HG02973 (cell line): ENCODE data around the gene PCSK1N.

Experiments used
- ATAC-seq: cut with Tn5 transposase; IDR thresholded peaks from one replicate; pipeline ENCODE4 v1.9.1; 2021; ENCODE audit warnings: moderate library complexity; ENCODE audit not compliant: unreplicated experiment

Gene PCSK1N

GRCh38 chrX:48791063-48791820 is 44.2 kb downstream of the PCSK1N start:
- no peak for ATAC-seq

- no peak for ATAC-seq
These were observed 44.9 kb downstream of the PCSK1N start for GRCh38 chrX:48790477-48790876.

GRCh38 chrX:48789366-48790220 is 45.8 kb downstream of the PCSK1N start:
- no peak for ATAC-seq

GRCh38 chrX:48787505-48788443 is 47.6 kb downstream of the PCSK1N start:
- no peak for ATAC-seq

GRCh38 chrX:48786825-48787504 is 48.4 kb downstream of the PCSK1N start:
- no peak for ATAC-seq

- ATAC-seq, result no peak
These were observed 49.0 kb downstream of the PCSK1N start, which contains the start of gene GATA1 for GRCh38 chrX:48786341-48786800. GATA1 (plus strand) TSS chrX:48786590; CDS start chrX:48791110, 4,520 bp downstream.

- no peak for ATAC-seq
These were observed 49.7 kb downstream of the PCSK1N start for GRCh38 chrX:48785540-48786214.

GRCh38 chrX:48785186-48785539 is 50.2 kb downstream of the PCSK1N start:
- ATAC-seq, result no peak

- ATAC-seq, result no peak
These were observed 50.7 kb downstream of the PCSK1N start for GRCh38 chrX:48784726-48785125.

- no peak for ATAC-seq
These were observed 52.6 kb downstream of the PCSK1N start for GRCh38 chrX:48782795-48783194.

- ATAC-seq, result no peak
These were observed 53.2 kb downstream of the PCSK1N start for GRCh38 chrX:48782216-48782615.

- ATAC-seq, result no peak
These were observed 53.7 kb downstream of the PCSK1N start for GRCh38 chrX:48781705-48782104.
